ENCODE results near the gene POTEC.
"Not testable (repeated sequence)": the region's sequence is repeated elsewhere in the genome, so short reads cannot be mapped to it uniquely, and the experiment has no call there.

The POTEC gene

GRCh38 chr18:14543446-14543964 is at the start of gene POTEC:
TSS of gene POTEC (minus strand) at chr18:14543600. CDS start at chr18:14543146, 454 bp downstream.
- not testable (repeated sequence) for DNase-seq (ENCODE audit: low read depth)

GRCh38 chr18:14577971-14578370 is 34.6 kb upstream of the POTEC start:
- no peak for DNase-seq (ENCODE audit: low read depth)

- DNase-seq (ENCODE audit: low read depth): not testable (repeated sequence)
These were observed 16.1 kb upstream of the POTEC start for GRCh38 chr18:14559502-14559901.

- DNase-seq (ENCODE audit: low read depth): not testable (repeated sequence)
These were observed 11.7 kb downstream of the POTEC start for GRCh38 chr18:14531659-14532058.

- not testable (repeated sequence) for DNase-seq (ENCODE audit: low read depth)
These were observed 32.7 kb downstream of the POTEC start for GRCh38 chr18:14510707-14511106.

- not testable (repeated sequence) for DNase-seq (ENCODE audit: low read depth)
These were observed 39.7 kb downstream of the POTEC start for GRCh38 chr18:14503691-14504090.

GRCh38 chr18:14501894-14502293 is 41.5 kb downstream of the POTEC start:
- DNase-seq (ENCODE audit: low read depth): not testable (repeated sequence)

GRCh38 chr18:14489256-14490014 is 54.0 kb downstream of the POTEC start:
- DNase-seq (ENCODE audit: low read depth): not testable (repeated sequence)

- DNase-seq (ENCODE audit: low read depth): not testable (repeated sequence)
These were observed 54.6 kb downstream of the POTEC start for GRCh38 chr18:14488789-14489188.

- not testable (repeated sequence) for DNase-seq (ENCODE audit: low read depth)
These were observed 56.3 kb downstream of the POTEC start for GRCh38 chr18:14486926-14487580.

- DNase-seq (ENCODE audit: low read depth): not testable (repeated sequence)
These were observed 64.3 kb downstream of the POTEC start for GRCh38 chr18:14479076-14479475.

GRCh38 chr18:14475520-14475919 is 67.9 kb downstream of the POTEC start:
- DNase-seq (ENCODE audit: low read depth): not testable (repeated sequence)

- not testable (repeated sequence) for DNase-seq (ENCODE audit: low read depth)
These were observed 68.6 kb downstream of the POTEC start for GRCh38 chr18:14474752-14475151.

- DNase-seq (ENCODE audit: low read depth): not testable (repeated sequence)
These were observed 69.2 kb downstream of the POTEC start for GRCh38 chr18:14474007-14474720.

GRCh38 chr18:14473250-14474006 is 70.0 kb downstream of the POTEC start:
- not testable (repeated sequence) for DNase-seq (ENCODE audit: low read depth)

GRCh38 chr18:14471286-14471685 is 72.1 kb downstream of the POTEC start:
- not testable (repeated sequence) for DNase-seq (ENCODE audit: low read depth)

GRCh38 chr18:14470446-14470845 is 73.0 kb downstream of the POTEC start:
- not testable (repeated sequence) for DNase-seq (ENCODE audit: low read depth)

GRCh38 chr18:14470046-14470445 is 73.4 kb downstream of the POTEC start:
- not testable (repeated sequence) for DNase-seq (ENCODE audit: low read depth)

GRCh38 chr18:14465989-14466388 is 77.4 kb downstream of the POTEC start:
- not testable (repeated sequence) for DNase-seq (ENCODE audit: low read depth)
